ENCODE data around the gene OSBP2.
"Not testable (repeated sequence)": the region's sequence is repeated elsewhere in the genome, so short reads cannot be mapped to it uniquely, and the experiment has no call there.

DNA sequence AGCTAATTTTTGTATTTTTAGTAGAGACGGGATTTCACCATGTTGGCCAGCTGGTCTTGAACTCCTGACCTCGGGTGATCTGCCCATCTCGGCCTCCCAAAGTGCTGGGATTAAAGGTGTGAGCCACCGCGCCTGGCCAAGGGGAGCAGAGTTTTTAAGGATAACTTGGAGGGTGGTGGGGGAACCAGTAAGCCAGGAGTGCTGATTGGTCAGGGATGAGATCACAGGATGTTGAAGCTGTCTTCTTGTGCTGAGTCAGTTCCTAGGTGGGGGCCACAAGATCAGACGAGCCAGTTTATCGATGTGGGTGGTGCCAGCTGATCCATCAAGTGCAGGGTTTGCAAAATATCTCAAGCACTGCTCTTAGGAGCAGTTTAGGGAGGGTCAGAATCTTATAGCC, 45.3 kb downstream of the OSBP2 start:
- TF ChIP-seq, protein P1, sequence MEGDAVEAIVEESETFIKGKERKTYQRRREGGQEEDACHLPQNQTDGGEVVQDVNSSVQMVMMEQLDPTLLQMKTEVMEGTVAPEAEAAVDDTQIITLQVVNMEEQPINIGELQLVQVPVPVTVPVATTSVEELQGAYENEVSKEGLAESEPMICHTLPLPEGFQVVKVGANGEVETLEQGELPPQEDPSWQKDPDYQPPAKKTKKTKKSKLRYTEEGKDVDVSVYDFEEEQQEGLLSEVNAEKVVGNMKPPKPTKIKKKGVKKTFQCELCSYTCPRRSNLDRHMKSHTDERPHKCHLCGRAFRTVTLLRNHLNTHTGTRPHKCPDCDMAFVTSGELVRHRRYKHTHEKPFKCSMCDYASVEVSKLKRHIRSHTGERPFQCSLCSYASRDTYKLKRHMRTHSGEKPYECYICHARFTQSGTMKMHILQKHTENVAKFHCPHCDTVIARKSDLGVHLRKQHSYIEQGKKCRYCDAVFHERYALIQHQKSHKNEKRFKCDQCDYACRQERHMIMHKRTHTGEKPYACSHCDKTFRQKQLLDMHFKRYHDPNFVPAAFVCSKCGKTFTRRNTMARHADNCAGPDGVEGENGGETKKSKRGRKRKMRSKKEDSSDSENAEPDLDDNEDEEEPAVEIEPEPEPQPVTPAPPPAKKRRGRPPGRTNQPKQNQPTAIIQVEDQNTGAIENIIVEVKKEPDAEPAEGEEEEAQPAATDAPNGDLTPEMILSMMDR (IDR thresholded peaks at IDR 0.05), result not testable (repeated sequence)
- not testable (repeated sequence) for TF ChIP-seq POLR2A (IDR thresholded peaks at IDR 0.05)
